Mucosa of stomach (tissue), 1 donor: Measurements from ENCODE around the gene ANKRD13B.

ENCODE experiments used
- H3K27me3 ChIP-seq: one replicate; pipeline ENCODE4 v1.7.0; 2013; ENCODE audit warnings: mild to moderate bottlenecking, low read length; ENCODE audit not compliant: control insufficient read depth, insufficient read depth
- H3K36me3 ChIP-seq: one replicate; pipeline ENCODE4 v1.7.0; 2013; ENCODE audit warnings: low read length; ENCODE audit not compliant: control insufficient read depth, insufficient read depth
- H3K4me1 ChIP-seq: one replicate; pipeline ENCODE4 v1.7.0; 2013; ENCODE audit warnings: mild to moderate bottlenecking, low read length; ENCODE audit not compliant: control insufficient read depth, insufficient read depth
- H3K4me3 ChIP-seq: one replicate; pipeline ENCODE4 v1.7.0; 2013; ENCODE audit warnings: low read length
- H3K9ac ChIP-seq: one replicate; pipeline ENCODE4 v1.7.0; 2013; ENCODE audit warnings: mild to moderate bottlenecking, low read length, moderate library complexity
- H3K9me3 ChIP-seq: one replicate; pipeline ENCODE4 v1.7.0; 2013; ENCODE audit warnings: mild to moderate bottlenecking, low read length, moderate library complexity; ENCODE audit not compliant: control insufficient read depth
- donor health status: Pancreatic carcinoma.

Gene ANKRD13B

GRCh38 chr17:29571486-29571882, 21.4 kb upstream of the ANKRD13B start:
- peaks cover 4% of the 10 kb centered on the region for H3K36me3 ChIP-seq
- H3K9me3 ChIP-seq: no peaks in the 10 kb centered on the region
- no peak overlapping the region for H3K4me3 ChIP-seq
- peaks cover 50% of the 10 kb centered on the region for H3K4me1 ChIP-seq
- H3K27me3 ChIP-seq: no peaks in the 10 kb centered on the region
- no peak overlapping the region for H3K9ac ChIP-seq

GRCh38 chr17:29571883-29572681, 20.9 kb upstream of the ANKRD13B start:
- peaks cover 50% of the 10 kb centered on the region for H3K4me1 ChIP-seq
- H3K27me3 ChIP-seq: no peaks in the 10 kb centered on the region
- H3K36me3 ChIP-seq: peaks cover 4% of the 10 kb centered on the region
- no peak overlapping the region for H3K4me3 ChIP-seq
- no peaks in the 10 kb centered on the region for H3K9me3 ChIP-seq
- H3K9ac ChIP-seq: no peak overlapping the region

- H3K36me3 ChIP-seq: peaks cover 4% of the 10 kb centered on the region
- no peaks in the 10 kb centered on the region for H3K9me3 ChIP-seq
- H3K27me3 ChIP-seq: no peaks in the 10 kb centered on the region
- H3K4me3 ChIP-seq: no peak overlapping the region
- no peak overlapping the region for H3K9ac ChIP-seq
- H3K4me1 ChIP-seq: peaks cover 50% of the 10 kb centered on the region
Measured at GRCh38 chr17:29572691-29573557, 20.0 kb upstream of the ANKRD13B start.

GRCh38 chr17:29573558-29573869, 19.4 kb upstream of the ANKRD13B start:
- no peaks in the 10 kb centered on the region for H3K27me3 ChIP-seq
- H3K4me3 ChIP-seq: no peak overlapping the region
- peaks cover 4% of the 10 kb centered on the region for H3K36me3 ChIP-seq
- no peaks in the 10 kb centered on the region for H3K9me3 ChIP-seq
- no peak overlapping the region for H3K9ac ChIP-seq
- H3K4me1 ChIP-seq: peaks cover 50% of the 10 kb centered on the region

- Histone ChIP-seq H3K4me3 (no peak overlapping the region), H3K9me3 (no peaks in the 10 kb centered on the region), H3K27me3 (no peaks in the 10 kb centered on the region), H3K36me3 (peaks cover 4% of the 10 kb centered on the region), H3K9ac (no peak overlapping the region), H3K4me1 (peaks cover 48% of the 10 kb centered on the region)
Measured at GRCh38 chr17:29573871-29574731, 18.8 kb upstream of the ANKRD13B start.

GRCh38 chr17:29574732-29575510, 18.0 kb upstream of the ANKRD13B start:
- no peaks in the 10 kb centered on the region for H3K9me3 ChIP-seq
- peaks cover 41% of the 10 kb centered on the region for H3K4me1 ChIP-seq
- no peak overlapping the region for H3K4me3 ChIP-seq
- no peaks in the 10 kb centered on the region for H3K27me3 ChIP-seq
- peaks cover 4% of the 10 kb centered on the region for H3K36me3 ChIP-seq
- no peak overlapping the region for H3K9ac ChIP-seq

- H3K9ac ChIP-seq: no peak overlapping the region
- no peaks in the 10 kb centered on the region for H3K27me3 ChIP-seq
- no peaks in the 10 kb centered on the region for H3K9me3 ChIP-seq
- peaks cover 4% of the 10 kb centered on the region for H3K36me3 ChIP-seq
- H3K4me1 ChIP-seq: peaks cover 46% of the 10 kb centered on the region
- H3K4me3 ChIP-seq: no peak overlapping the region
Measured at GRCh38 chr17:29575511-29576213, 17.3 kb upstream of the ANKRD13B start.

- Histone ChIP-seq H3K4me3 (no peak overlapping the region), H3K4me1 (peaks cover 39% of the 10 kb centered on the region), H3K27me3 (no peaks in the 10 kb centered on the region), H3K9me3 (no peaks in the 10 kb centered on the region), H3K36me3 (peaks cover 4% of the 10 kb centered on the region), H3K9ac (no peak overlapping the region)
Measured at GRCh38 chr17:29576214-29577000, 16.5 kb upstream of the ANKRD13B start.

GRCh38 chr17:29577001-29577370, 15.9 kb upstream of the ANKRD13B start:
- H3K36me3 ChIP-seq: peaks cover 4% of the 10 kb centered on the region
- no peak overlapping the region for H3K9ac ChIP-seq
- no peak overlapping the region for H3K4me3 ChIP-seq

GRCh38 chr17:29577385-29578211, 15.3 kb upstream of the ANKRD13B start:
- H3K4me1 ChIP-seq: peaks cover 30% of the 10 kb centered on the region
- no peaks in the 10 kb centered on the region for H3K9me3 ChIP-seq
- H3K36me3 ChIP-seq: peaks cover 4% of the 10 kb centered on the region
- no peak overlapping the region for H3K9ac ChIP-seq
- no peaks in the 10 kb centered on the region for H3K27me3 ChIP-seq
- H3K4me3 ChIP-seq: no peak overlapping the region

More at GRCh38 chr17:29577001-29577370, 15.9 kb upstream of the ANKRD13B start:
- Histone ChIP-seq H3K4me1 (peaks cover 33% of the 10 kb centered on the region), H3K9me3 (no peaks in the 10 kb centered on the region), H3K27me3 (no peaks in the 10 kb centered on the region)
